ENCODE results near the gene SARS2. TPM values are rescaled to one million over a fixed set of nuclear protein-coding genes. Genes with fewer than 3 reads are reported as not detected.

Gene SARS2
- total RNA-seq, 1 experiment from 2014 or later, result 23.6 TPM

DNA sequence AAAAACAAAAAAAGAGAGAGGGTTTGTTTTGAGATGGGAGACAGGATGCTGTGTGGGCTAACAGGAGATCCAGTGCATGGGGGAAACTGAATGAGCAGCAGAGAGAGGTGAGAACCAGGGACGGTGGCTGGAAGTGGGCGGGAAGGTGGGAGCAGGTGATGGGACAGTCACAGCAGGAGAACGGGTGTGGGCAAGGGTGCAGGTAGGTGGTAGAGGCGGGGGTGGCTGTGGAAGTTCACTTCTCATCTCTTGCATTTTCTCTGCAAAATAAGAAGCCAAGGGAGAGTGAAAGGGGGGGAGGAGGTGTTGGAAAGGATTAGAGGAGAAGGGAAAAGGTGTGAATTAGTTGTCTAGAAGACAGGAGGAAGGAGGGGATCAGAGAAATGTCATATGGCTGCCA is 23.1 kb upstream of the SARS2 start:
- DNase-seq (ENCODE audit: unreplicated experiment), result no peak
- ChIA-PET POLR2A (no interaction called here), CTCF (interaction anchor here (0.6 to 3.2 kb wide), 4 partner anchors 9 to 539 kb away, joined by 3 to 17 read pairs (median 6); no protein-coding TSS in a partner anchor)
- intact Hi-C loops (cut with micrococcal nuclease), result loop anchor here (2.0 to 5.0 kb wide), 2 partner anchors 436 to 551 kb away; partner anchors contain the start of gene FAM98C
- Mint-ChIP-seq H3K9me3 (ENCODE audit: unreplicated experiment) (no peaks in the 10 kb centered on the region), H3K27ac (ENCODE audit: low read depth, unreplicated experiment) (no peak overlapping the region), H3K4me3 (ENCODE audit: unreplicated experiment) (no peak overlapping the region), H3K4me1 (ENCODE audit: insufficient read depth, unreplicated experiment) (peaks cover 5% of the 10 kb centered on the region), H3K36me3 (ENCODE audit: insufficient read depth, unreplicated experiment) (no peaks in the 10 kb centered on the region), H3K27me3 (ENCODE audit: insufficient read depth, unreplicated experiment) (no peaks in the 10 kb centered on the region)
- no TSS peak for BruUV-seq (replicated peaks)
- TF ChIP-seq, protein P1, sequence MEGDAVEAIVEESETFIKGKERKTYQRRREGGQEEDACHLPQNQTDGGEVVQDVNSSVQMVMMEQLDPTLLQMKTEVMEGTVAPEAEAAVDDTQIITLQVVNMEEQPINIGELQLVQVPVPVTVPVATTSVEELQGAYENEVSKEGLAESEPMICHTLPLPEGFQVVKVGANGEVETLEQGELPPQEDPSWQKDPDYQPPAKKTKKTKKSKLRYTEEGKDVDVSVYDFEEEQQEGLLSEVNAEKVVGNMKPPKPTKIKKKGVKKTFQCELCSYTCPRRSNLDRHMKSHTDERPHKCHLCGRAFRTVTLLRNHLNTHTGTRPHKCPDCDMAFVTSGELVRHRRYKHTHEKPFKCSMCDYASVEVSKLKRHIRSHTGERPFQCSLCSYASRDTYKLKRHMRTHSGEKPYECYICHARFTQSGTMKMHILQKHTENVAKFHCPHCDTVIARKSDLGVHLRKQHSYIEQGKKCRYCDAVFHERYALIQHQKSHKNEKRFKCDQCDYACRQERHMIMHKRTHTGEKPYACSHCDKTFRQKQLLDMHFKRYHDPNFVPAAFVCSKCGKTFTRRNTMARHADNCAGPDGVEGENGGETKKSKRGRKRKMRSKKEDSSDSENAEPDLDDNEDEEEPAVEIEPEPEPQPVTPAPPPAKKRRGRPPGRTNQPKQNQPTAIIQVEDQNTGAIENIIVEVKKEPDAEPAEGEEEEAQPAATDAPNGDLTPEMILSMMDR (IDR thresholded peaks at IDR 0.05; ENCODE audit: unreplicated experiment), result no peak

DNA sequence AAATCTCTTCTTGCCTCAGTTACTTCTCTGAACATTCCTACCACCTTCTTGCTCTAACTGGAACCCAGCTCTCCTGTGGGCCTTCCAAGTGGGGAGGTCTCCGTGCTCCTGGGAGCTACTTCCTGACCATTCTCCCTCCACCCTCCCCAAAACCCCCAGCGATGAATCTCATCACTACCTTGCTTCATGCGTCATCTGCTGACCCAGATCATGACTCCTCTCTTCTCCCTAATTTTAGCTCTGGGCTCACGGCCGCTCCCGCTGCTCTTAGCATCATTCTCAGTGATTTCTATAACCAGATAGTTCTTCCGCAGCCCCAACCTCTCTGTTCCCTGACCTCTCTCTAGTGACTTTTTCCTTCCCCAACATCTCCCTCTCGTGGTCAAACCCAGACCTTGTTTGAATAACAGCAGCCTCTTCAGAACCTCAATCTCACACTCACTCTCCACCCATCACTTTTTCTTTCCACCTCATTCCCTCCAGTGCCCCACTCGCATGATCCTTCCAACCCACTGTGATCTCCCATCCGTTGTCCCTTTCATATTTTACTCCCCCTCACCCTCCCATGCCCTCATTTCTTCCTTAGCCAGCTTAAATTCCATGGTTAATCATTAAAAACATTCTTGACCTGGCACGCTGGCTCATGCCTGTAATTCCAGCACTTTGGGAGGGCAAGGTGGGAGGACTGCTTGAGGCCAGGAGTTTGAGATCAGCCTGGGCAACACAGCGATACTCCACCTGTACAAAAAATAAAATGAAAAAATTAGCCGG is 22.0 kb upstream of the SARS2 start:
- DNase-seq (ENCODE audit: unreplicated experiment), result peak; percentile 60
- H3K4me3 Mint-ChIP-seq (ENCODE audit: unreplicated experiment), result no peak overlapping the region
- H3K36me3 Mint-ChIP-seq (ENCODE audit: insufficient read depth, unreplicated experiment), result no peaks in the 10 kb centered on the region
- peaks cover 5% of the 10 kb centered on the region for H3K4me1 Mint-ChIP-seq (ENCODE audit: insufficient read depth, unreplicated experiment)
- CTCF ChIA-PET, result interaction anchor here (0.6 to 3.2 kb wide), 10 partner anchors 9 to 1541 kb away, joined by 3 to 17 read pairs (median 4); partner anchors contain the start of genes FAM98C, MRPS12 and SARS2
- H3K27me3 Mint-ChIP-seq (ENCODE audit: insufficient read depth, unreplicated experiment), result no peaks in the 10 kb centered on the region
- no peaks in the 10 kb centered on the region for H3K9me3 Mint-ChIP-seq (ENCODE audit: unreplicated experiment)
- no TSS peak for BruUV-seq (replicated peaks)
- H3K27ac Mint-ChIP-seq (ENCODE audit: low read depth, unreplicated experiment), result peak overlapping the region; percentile 9
- TF ChIP-seq, protein P1 (IDR thresholded peaks at IDR 0.05; ENCODE audit: unreplicated experiment), result peak; percentile 27
- intact Hi-C loops (cut with micrococcal nuclease), result loop anchor here (2.0 to 5.0 kb wide), 2 partner anchors 435 to 550 kb away; partner anchors contain the start of gene FAM98C
- POLR2A ChIA-PET, result interaction anchor here (0.6 to 1.3 kb wide), 4 partner anchors 9 to 1417 kb away, joined by 3 to 4 read pairs (median 4); no protein-coding TSS in a partner anchor

DNA sequence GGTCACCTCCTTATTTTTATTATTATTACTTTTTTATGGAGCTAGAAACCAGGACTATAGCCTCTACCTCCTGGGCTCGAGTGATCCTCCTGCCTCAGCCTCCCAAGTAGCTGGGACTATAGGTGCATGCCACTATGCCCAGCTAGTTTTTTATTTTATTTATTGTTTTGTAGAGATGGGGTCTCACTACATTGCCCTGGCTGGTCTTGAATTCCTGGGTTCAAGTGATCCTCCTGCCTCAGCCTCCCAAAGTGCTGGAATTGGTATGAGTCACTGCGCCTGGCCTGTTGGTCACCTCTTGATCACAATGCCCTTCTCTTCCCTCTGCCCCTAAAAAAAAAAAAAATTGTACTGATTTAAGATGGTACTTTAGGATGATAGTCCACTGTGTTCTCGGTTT is 20.6 kb upstream of the SARS2 start:
- Mint-ChIP-seq H3K4me1 (ENCODE audit: insufficient read depth, unreplicated experiment) (peaks cover 5% of the 10 kb centered on the region), H3K4me3 (ENCODE audit: unreplicated experiment) (no peak overlapping the region), H3K9me3 (ENCODE audit: unreplicated experiment) (no peaks in the 10 kb centered on the region), H3K36me3 (ENCODE audit: insufficient read depth, unreplicated experiment) (no peaks in the 10 kb centered on the region), H3K27me3 (ENCODE audit: insufficient read depth, unreplicated experiment) (no peaks in the 10 kb centered on the region), H3K27ac (ENCODE audit: low read depth, unreplicated experiment) (no peak overlapping the region)
- DNase-seq (ENCODE audit: unreplicated experiment), result no peak
- POLR2A ChIA-PET, result interaction anchor here (0.6 kb wide), 1 partner anchor 509 kb away, joined by 3 read pairs; no protein-coding TSS in a partner anchor
- intact Hi-C loops (cut with micrococcal nuclease), result loop anchor here (5.0 kb wide), 1 partner anchor 434 kb away; no protein-coding TSS in a partner anchor
- TF ChIP-seq, protein P1 (IDR thresholded peaks at IDR 0.05; ENCODE audit: unreplicated experiment), result no peak
- CTCF ChIA-PET, result interaction anchor here (0.9 to 3.2 kb wide), 2 partner anchors 11 to 94 kb away, joined by 4 to 17 read pairs; no protein-coding TSS in a partner anchor
- BruUV-seq (replicated peaks), result no TSS peak

DNA sequence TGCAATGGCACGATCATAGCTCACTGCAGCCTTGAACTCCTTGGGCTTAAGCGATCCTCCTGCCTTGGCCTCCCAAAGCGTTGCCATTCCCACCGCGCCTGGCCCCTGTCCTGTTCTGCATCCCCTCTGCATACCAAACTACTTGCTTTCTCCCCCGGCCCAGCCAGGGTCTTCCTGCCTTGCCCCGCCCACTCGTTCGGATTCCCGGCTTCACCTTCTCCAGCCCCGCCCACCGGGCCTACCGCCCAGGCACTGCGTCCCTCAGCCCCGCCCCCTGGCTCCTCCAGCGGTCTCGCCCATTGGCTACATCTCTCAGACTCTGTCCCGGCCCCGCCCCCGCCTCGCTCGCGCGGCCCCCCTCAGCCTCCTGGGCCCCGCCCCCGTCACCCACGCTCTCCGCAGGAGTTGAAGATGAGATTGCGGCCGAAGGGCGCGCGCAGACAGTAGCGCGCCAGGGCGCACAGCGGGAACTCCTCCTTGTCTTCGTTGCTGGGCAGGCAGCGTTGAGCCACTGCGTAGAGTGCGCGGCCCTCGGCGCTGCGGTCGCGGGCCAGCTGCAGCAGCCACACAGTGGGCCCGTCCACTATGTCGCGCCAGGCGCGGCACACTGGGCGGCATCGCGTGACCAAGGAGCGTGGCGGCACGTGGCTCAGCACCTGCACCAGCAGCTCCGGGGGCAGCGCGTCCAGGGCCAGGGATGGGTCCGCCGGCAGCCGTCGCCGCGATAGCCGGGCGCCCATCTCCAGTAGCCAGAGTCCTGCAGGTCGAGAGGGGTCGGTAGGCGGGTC is 19.2 kb upstream of the SARS2 start:
- Mint-ChIP-seq H3K27ac (ENCODE audit: low read depth, unreplicated experiment) (no peak overlapping the region), H3K27me3 (ENCODE audit: insufficient read depth, unreplicated experiment) (no peaks in the 10 kb centered on the region), H3K36me3 (ENCODE audit: insufficient read depth, unreplicated experiment) (no peaks in the 10 kb centered on the region), H3K4me3 (ENCODE audit: unreplicated experiment) (no peak overlapping the region), H3K9me3 (ENCODE audit: unreplicated experiment) (no peaks in the 10 kb centered on the region), H3K4me1 (ENCODE audit: insufficient read depth, unreplicated experiment) (peaks cover 5% of the 10 kb centered on the region)
- BruUV-seq (replicated peaks), result no TSS peak
- intact Hi-C loops (cut with micrococcal nuclease), result loop anchor here (5.0 kb wide), 1 partner anchor 432 kb away; no protein-coding TSS in a partner anchor
- ChIA-PET CTCF (no interaction called here), POLR2A (no interaction called here)
- TF ChIP-seq, protein P1 (IDR thresholded peaks at IDR 0.05; ENCODE audit: unreplicated experiment), result no peak
- no peak for DNase-seq (ENCODE audit: unreplicated experiment)

All from MCF 10A (cell line).